Vagina (tissue), 2 donors: Measurements from ENCODE around the gene NBEAL1. TPM values are rescaled to one million over a fixed set of nuclear protein-coding genes. Genes with fewer than 3 reads are reported as not detected.
"Not testable (repeated sequence)": the region's sequence is repeated elsewhere in the genome, so short reads cannot be mapped to it uniquely, and the experiment has no call there.

Experiments
- DNase-seq, 2 donors: peaks; one replicate each; pipeline ENCODE4 v3.0.0-alpha.2; 2017; ENCODE audit errors: extremely low spot score in 2 of 2
- H3K27ac ChIP-seq: fragments of 200-600 bp; sonication (generic); one replicate; pipeline ENCODE4 v1.5.1; 2019
- H3K27me3 ChIP-seq: fragments of 200-600 bp; sonication (generic); one replicate; pipeline ENCODE4 v1.5.1; 2019
- H3K36me3 ChIP-seq, 2 donors: fragments of 200-600 bp; sonication (generic); one replicate each; pipeline ENCODE4 v1.5.1; 2017 to 2019
- H3K4me1 ChIP-seq: fragments of 200-600 bp; sonication (generic); one replicate; pipeline ENCODE4 v1.5.1; 2019
- H3K4me3 ChIP-seq, 2 donors: fragments of 200-600 bp; sonication (generic); 1 replicate in 1 of 2; 2 replicates in 1 of 2; pipeline ENCODE4 v1.5.1; 2016 to 2019
- H3K9me3 ChIP-seq: fragments of 200-600 bp; sonication (generic); one replicate; pipeline ENCODE4 v1.5.1; 2019
- CTCF ChIP-seq, 3 experiments: fragments of 450-650 bp in 2 of 3; fragments of 200-600 bp in 1 of 3; sonication (generic) in 1 of 3; IDR thresholded peaks; one replicate each; pipeline ENCODE4 v1.5.1; 2017 to 2019; ENCODE audit warnings: antibody characterized with exemption in 3 of 3, mild to moderate bottlenecking in 2 of 3, moderate library complexity in 2 of 3
- POLR2A ChIP-seq, 2 donors: fragments of 450-650 bp; IDR thresholded peaks; one replicate each; pipeline ENCODE4 v1.6.1; 2017; ENCODE audit warnings: antibody characterized with exemption in 2 of 2, mild to moderate bottlenecking in 2 of 2, moderate library complexity in 2 of 2
- POLR2AphosphoS5 ChIP-seq, 2 donors: sonication (generic); formaldehyde crosslinking; IDR thresholded peaks; one replicate each; pipeline ENCODE4 v1.9.0; 2017; ENCODE audit warnings: antibody characterized with exemption in 2 of 2, mild to moderate bottlenecking in 2 of 2, low read depth in 1 of 2; ENCODE audit not compliant: insufficient read depth in 1 of 2
- intact Hi-C: fragments of 100-400 bp; cut with DNase I; formaldehyde crosslinking; loops from one replicate; pipeline ENCODE4 v1.15.1; 2023
- total RNA-seq: library from RNA; depleted of rRNA; stranded (reverse); fragments of >200 nt; gene quantifications from one replicate; pipeline ENCODE4 v1.2.3, GENCODE V29; 2016

NBEAL1 gene
- total RNA-seq, 1 donor from 2014 or later: 26.3 TPM

- no peak for DNase-seq
- TF ChIP-seq CTCF (IDR thresholded peaks at IDR 0.05): no peak
- TF ChIP-seq POLR2AphosphoS5 (IDR thresholded peaks at IDR 0.05; ENCODE audit: insufficient read depth in 1 of 2, low read depth in 1 of 2): no peak
- TF ChIP-seq POLR2A (IDR thresholded peaks at IDR 0.05): no peak
- no peaks in the 10 kb centered on the region for H3K4me1 ChIP-seq
- H3K4me3 ChIP-seq: no peak overlapping the region
- H3K36me3 ChIP-seq: peaks cover 0 to 18% of the 10 kb centered on the region in 2 donors
- intact Hi-C loops: no loop called here
- H3K9me3 ChIP-seq: no peaks in the 10 kb centered on the region
- no peaks in the 10 kb centered on the region for H3K27me3 ChIP-seq
- no peak overlapping the region for H3K27ac ChIP-seq
Observed at GRCh38 chr2:203045867-203046266, 31.2 kb downstream of the NBEAL1 start.

GRCh38 chr2:203052539-203052938, 37.9 kb downstream of the NBEAL1 start:
- no peaks in the 10 kb centered on the region for H3K4me1 ChIP-seq
- no peak for DNase-seq
- H3K27me3 ChIP-seq: no peaks in the 10 kb centered on the region
- intact Hi-C loops: no loop called here
- TF ChIP-seq POLR2A (IDR thresholded peaks at IDR 0.05) (no peak), POLR2AphosphoS5 (IDR thresholded peaks at IDR 0.05; ENCODE audit: insufficient read depth in 1 of 2, low read depth in 1 of 2) (no peak), CTCF (IDR thresholded peaks at IDR 0.05) (no peak)
- H3K9me3 ChIP-seq: no peaks in the 10 kb centered on the region
- H3K27ac ChIP-seq: no peak overlapping the region
- peaks cover 0 to 12% of the 10 kb centered on the region in 2 donors for H3K36me3 ChIP-seq
- no peak overlapping the region for H3K4me3 ChIP-seq

GRCh38 chr2:203059567-203060240, 45.0 kb downstream of the NBEAL1 start:
- no peak for DNase-seq
- Histone ChIP-seq H3K4me3 (no peak overlapping the region), H3K36me3 (peaks cover 0 to 40% of the 10 kb centered on the region in 2 donors), H3K4me1 (no peaks in the 10 kb centered on the region), H3K9me3 (no peaks in the 10 kb centered on the region), H3K27ac (no peak overlapping the region), H3K27me3 (no peaks in the 10 kb centered on the region)
- intact Hi-C loops: no loop called here
- TF ChIP-seq POLR2A (IDR thresholded peaks at IDR 0.05) (no peak), CTCF (IDR thresholded peaks at IDR 0.05) (no peak), POLR2AphosphoS5 (IDR thresholded peaks at IDR 0.05; ENCODE audit: insufficient read depth in 1 of 2, low read depth in 1 of 2) (no peak)

GRCh38 chr2:203061346-203061745, 46.7 kb downstream of the NBEAL1 start:
- Histone ChIP-seq H3K27me3 (no peaks in the 10 kb centered on the region), H3K4me1 (no peaks in the 10 kb centered on the region), H3K9me3 (no peaks in the 10 kb centered on the region), H3K27ac (no peak overlapping the region), H3K36me3 (peaks cover 0 to 47% of the 10 kb centered on the region in 2 donors), H3K4me3 (no peak overlapping the region)
- TF ChIP-seq POLR2AphosphoS5 (IDR thresholded peaks at IDR 0.05; ENCODE audit: insufficient read depth in 1 of 2, low read depth in 1 of 2) (no peak), POLR2A (IDR thresholded peaks at IDR 0.05) (no peak), CTCF (IDR thresholded peaks at IDR 0.05) (no peak)
- intact Hi-C loops: no loop called here
- DNase-seq: no peak

GRCh38 chr2:203062126-203062525, 47.5 kb downstream of the NBEAL1 start:
- Histone ChIP-seq H3K9me3 (no peaks in the 10 kb centered on the region), H3K4me1 (no peaks in the 10 kb centered on the region), H3K27me3 (no peaks in the 10 kb centered on the region), H3K27ac (no peak overlapping the region), H3K36me3 (peaks cover 0 to 47% of the 10 kb centered on the region in 2 donors), H3K4me3 (no peak overlapping the region)
- intact Hi-C loops: no loop called here
- TF ChIP-seq POLR2A (IDR thresholded peaks at IDR 0.05) (no peak), CTCF (IDR thresholded peaks at IDR 0.05) (no peak), POLR2AphosphoS5 (IDR thresholded peaks at IDR 0.05; ENCODE audit: insufficient read depth in 1 of 2, low read depth in 1 of 2) (no peak)
- no peak for DNase-seq

GRCh38 chr2:203066519-203067091, 51.9 kb downstream of the NBEAL1 start:
- not testable (repeated sequence) for H3K27me3 ChIP-seq

More at GRCh38 chr2:203066519-203067091, 51.9 kb downstream of the NBEAL1 start:
- DNase-seq, H3K9me3 ChIP-seq, H3K4me3 ChIP-seq, H3K27ac ChIP-seq, intact Hi-C loops, H3K4me1 ChIP-seq: not testable (repeated sequence)
- peaks cover 0 to 42% of the 10 kb centered on the region in 2 donors for H3K36me3 ChIP-seq
